HG03139 (cell line): ENCODE measurements around the gene L3MBTL3.
"Not testable (repeated sequence)": the region's sequence is repeated elsewhere in the genome, so short reads cannot be mapped to it uniquely, and the experiment has no call there.

Experiments used
- ATAC-seq: cut with Tn5 transposase; IDR thresholded peaks from one replicate; pipeline ENCODE4 v1.9.1; 2021; ENCODE audit not compliant: unreplicated experiment

L3MBTL3 gene

DNA sequence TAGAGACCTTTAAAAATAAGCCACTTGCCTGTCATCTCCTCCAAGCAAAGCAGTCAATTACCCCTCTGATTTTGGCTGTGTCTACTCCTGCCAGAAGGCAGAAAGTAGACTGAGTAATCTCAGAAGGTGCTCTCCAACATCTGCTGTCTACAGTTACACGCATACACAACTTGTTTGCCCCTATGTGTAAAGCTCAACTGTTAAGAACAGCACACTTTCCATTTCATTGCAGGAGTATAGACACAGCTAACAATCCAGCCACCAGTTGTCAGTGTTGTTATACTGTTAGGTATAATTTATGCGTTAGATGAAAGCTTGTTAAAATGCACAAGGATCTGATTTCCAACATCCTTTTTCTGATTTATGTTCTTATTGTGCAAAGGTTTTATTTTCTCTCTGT lies 116.2 kb downstream of the L3MBTL3 start:
- ATAC-seq, result no peak

DNA sequence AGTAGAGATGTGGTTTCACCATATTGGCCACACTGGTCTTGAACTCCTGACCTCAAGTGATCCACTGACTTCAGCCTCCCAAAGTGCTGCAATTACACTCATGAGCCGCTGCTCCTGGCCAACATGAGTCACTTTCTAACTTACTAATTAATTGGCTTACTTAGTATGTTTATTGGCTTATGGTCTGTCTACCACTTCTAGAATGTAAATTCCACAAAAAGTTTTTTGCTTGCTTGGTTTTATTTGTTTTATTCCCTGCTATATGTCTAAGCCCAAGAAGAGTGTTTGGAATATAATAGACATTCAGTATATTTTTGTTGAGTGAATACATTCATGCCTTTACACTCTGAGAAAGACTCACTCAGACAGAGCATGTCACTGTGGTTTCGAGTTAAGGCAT lies 118.4 kb downstream of the L3MBTL3 start:
- ATAC-seq, result no peak

DNA sequence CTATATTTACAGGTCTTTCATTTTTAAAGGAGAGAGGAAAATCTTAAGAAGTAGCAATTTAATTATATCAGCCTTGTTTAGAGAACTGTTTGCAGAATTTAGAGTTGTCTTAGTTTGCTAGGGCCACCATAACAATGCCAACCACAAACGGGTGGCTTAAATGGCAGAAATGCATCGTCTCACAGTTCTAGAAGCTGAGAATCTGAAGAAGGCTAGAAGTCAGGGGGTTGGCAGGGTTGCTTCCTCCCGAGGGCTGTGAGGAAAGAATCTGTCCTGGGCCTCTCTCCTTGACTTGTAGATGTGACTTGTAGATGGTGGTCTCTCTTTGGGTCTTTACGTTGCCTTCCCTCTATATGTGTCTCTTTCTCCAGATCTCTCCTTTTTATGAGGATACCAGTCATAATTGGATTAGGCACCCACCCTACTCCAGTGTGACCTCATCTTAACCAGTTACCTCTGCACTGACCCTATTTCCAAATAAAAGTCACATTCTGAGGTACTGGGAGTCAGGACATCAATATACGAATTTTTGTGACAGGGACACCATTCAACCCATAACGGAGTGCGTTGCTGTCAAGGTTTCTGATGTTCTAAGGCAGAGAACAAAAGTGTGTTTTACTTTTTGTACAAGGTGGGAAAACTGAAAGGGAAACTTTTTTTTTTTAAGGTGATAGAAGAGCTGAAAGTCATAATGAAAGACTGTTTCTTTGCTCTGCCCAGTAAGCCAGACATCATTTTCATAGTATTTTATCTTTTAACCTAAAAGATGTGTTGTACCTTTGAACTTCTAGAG lies 119.9 kb downstream of the L3MBTL3 start:
- ATAC-seq, result no peak

DNA sequence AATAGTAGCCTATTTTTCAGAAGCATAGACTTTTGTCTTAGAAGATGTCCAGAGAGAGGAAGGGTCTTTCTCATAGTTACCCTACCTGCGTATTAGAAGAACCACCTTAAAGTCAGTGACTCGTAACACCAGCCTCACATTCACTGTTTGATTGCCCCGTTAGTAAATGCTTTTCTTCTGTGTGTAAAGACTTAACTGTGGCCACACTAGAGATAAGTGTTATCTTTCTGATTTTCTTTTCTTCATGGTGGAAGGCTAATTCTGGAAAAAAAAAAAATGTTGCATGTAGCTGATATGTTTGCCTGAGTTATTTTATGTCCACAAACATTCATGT lies 120.5 kb downstream of the L3MBTL3 start:
- no peak for ATAC-seq

DNA sequence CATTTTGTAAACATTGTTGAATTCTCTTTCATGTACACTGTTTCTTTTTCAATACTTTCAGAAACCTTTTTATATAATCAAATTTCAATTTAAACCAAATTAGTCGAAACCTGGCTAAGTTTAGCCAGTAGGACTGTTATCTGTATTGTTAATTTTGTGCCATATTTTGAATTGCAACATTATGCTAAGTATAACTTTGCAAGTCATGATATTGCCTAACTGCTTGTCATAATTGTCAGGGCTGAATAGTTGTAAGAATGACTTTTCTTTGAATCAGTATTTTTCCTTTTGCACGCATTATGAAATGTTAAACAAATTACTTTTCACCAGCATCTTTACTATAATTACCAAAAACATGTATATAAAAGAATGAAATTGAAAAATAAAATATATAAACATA lies 121.7 kb downstream of the L3MBTL3 start:
- ATAC-seq, result no peak

DNA sequence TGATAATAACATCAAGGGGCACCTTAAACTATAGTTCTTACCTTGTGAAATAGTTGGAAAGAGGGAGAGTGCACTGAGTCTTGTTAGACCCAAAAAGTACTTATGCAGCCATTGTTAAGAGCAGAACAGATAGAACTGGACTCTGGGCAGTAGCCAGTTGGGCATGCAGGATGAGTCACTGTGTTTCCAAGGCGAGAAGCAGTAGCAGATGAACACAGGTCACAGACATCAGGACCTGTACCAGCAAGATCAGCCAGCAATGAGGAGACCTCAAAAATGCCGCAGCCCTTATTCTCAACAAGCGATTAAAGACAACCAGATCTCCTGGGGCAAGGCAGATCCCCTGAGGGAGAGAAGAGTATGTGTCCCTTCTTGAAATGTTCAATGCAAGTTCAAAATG lies 125.3 kb downstream of the L3MBTL3 start:
- no peak for ATAC-seq

DNA sequence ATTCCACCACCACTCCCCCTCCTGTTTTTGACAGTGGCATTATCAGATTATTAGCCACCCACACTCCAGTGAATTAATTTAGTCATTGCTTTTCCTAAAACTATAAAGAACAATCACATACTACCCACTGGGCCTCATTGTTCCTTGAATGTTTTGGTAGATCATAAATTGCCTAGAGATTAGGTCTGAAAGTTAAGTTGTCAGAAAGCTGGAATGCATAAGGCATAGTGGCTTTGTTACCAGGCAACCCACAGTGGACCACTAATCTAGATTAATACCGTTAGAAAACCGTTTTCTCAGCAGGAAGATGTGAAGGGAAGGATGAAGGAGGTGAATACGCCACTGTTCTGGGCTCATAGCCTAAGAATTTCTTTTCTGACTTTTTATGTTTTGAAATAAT lies 128.7 kb downstream of the L3MBTL3 start:
- ATAC-seq, result no peak

DNA sequence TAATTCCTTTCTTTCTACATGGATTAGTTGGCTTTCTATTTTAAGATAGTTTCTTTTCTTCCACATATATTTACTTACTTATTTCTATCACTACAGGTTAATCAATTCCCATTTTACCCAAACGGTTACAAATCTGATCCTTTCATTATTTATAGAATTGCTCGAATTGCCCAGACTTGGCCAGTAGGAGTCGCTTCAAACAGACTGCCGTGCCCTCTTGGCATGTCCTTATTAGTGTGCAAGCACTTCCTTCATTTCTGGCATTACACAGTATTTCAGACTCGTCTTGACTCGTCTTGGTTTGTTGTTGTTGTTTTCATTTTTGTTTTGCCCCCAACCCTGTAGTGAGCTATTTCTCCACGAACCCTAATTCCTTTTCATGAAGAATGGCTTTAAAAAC lies 129.8 kb downstream of the L3MBTL3 start:
- no peak for ATAC-seq

DNA sequence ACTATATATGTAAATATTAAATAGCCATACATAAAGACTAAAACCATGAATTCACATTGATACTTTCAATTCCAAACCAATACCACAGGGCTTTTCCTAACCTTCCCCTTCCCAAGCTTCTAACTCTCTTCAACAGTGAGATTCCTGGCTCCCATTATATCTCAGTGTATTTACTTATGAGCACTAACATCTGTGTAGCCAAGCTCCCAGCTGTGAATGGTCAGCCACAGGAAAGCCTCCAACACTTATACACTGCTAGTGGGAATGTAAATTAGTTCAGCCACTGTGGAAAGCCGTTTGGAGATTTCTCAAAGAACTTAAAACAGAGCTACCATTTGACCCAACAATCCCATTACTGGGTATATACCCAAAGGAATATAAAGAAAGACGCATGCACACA lies 130.6 kb downstream of the L3MBTL3 start:
- not testable (repeated sequence) for ATAC-seq

DNA sequence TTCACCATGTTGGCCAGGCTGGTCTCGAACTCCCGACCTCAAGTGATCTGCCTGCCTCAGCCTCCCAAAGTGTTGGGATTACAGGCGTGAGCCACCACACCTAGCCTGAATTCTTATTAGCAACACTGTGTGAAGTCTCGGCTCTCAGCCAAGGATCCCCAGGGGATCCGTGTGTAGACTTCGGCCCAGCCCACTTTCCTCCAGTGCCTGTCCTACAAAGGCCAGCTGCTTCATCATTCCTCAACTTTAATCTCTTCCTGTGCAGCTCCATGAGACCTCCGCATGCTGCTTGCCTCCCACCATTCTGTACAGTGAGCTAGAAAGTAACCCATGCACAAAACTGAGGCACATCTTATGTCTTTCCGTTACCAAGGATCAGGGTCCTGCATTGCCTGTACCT lies 132.5 kb downstream of the L3MBTL3 start:
- no peak for ATAC-seq

DNA sequence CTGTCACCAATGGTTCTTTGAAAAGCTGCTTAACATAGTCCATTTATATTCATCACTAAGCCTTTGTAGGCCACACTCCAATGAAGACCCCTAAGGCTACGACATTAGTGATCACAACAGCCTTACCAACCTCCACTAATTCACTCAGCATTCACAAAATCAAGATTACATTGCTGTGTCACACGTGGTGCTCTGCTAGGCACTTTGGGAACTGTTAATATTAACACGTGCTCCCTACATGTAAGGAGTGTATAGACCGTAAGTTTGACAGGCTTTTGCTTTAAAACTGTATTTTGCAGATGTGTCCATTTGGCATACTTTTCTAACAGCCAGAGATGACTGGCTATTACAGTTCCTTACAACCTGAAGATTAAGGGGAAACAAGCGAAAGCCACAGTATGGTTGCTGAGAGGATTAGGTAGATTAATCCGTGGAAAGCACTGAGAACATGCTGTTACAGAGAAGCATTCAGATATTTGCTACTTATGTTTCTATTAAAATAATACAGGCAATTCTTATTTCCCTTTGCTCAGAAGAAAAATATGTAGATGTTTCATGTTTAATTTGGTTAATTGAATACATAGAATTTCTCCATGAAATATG lies 134.6 kb downstream of the L3MBTL3 start:
- no peak for ATAC-seq

DNA sequence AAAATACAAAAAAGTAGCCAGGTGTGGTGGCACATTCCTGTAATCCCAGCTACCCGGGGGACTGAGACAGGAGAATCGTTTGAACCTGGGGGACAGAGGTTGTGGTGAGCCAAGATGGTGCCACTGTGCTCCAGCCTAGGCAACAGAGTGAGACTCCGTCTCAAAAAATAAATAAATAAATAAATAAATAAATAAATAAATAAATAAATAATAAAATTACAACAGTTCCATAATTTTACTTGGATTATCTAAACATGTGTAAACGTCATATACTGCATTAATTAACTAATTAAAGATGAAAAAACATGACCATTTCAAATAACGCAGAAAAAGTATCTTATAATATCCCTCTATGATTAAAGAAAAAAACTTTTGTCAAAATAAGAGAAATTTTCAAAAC lies 138.5 kb downstream of the L3MBTL3 start:
- ATAC-seq, result no peak

DNA sequence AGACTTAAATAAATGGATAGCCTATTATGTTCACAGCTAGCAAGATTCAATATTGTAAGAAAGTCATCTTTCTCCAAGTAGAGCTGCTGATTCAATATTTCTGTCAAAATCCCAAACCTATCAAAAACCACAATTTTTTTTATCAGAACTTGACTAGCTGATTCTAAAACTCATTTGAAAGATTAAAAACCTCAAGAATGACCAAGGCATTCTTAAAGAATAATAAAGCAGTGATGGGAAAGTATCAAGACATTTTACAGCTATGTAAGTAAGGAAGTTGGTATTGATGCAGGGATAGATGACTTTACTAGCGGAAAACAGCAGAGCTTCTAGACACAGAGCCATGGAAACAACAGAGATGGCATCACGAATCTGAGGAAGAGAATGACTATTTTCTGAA lies 139.7 kb downstream of the L3MBTL3 start:
- no peak for ATAC-seq

DNA sequence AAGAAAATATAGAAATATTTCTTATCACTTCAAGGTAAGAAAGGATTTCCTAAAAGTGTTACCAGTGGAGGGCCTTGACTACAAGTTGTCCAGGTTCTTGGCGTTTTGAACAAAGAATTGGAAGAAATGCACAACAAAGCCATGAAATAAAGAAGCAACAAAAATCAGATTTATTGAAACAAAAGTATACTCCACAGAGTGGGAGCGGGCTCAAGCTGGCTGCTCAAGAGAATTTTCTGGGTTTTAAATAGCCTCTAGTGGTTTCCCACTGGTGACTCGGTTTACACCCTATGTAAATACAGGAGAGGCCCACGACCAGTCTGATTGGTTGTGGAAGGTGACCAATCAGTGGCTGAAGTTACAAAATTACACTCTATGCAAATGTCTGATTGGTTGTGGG lies 140.2 kb downstream of the L3MBTL3 start:
- no peak for ATAC-seq

DNA sequence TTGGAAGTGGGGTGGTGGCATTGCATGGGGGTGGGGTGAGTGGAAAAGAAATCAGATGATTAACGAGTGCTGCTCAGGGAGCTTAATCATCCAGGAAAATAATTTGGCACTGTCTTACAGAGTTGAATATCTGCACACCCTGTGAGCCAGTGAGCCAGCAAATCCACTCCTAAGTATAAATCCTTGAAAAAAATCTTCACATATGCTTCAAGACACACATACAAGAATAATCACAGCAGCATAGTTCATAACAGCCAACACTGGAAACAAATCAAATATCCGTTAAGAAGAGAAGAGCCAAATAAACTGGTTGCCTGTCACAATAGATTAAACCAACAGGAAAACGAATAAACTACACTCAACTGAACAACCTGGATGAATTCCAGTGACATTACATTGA lies 141.6 kb downstream of the L3MBTL3 start:
- ATAC-seq, result no peak

DNA sequence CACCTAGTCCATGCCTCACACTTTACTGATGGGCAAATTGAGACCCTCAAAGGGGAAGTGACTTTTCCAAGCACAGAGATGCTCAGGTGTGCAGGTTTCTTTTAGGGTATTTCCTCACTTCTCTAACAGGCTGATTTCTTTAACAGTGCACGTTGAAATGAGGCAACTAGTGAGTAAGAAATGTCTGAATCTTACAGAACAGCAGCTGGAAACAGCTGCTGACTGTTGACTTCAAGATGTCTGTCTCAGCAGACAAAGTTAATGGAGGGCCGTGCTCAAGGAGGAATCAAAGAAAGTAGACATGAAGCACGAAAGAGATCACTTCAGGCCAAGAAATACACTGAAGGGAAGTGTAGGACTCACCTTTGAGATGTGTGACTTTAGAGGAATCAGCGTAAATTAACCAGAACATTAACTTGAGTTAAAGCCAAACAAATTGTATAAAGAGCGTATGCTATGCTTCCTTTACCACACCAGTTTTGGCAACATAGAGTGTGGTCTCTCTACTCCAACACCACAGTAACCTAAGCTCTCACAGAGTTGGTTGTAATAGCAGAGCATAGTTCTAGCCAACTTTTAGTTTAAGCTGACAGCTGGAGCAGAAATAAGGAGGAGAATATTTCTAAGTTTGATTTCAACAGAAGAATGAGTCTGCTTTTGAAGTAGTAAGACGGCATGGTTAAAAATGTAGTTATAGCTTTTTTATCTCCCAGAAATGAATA lies 143.5 kb downstream of the L3MBTL3 start:
- no peak for ATAC-seq

DNA sequence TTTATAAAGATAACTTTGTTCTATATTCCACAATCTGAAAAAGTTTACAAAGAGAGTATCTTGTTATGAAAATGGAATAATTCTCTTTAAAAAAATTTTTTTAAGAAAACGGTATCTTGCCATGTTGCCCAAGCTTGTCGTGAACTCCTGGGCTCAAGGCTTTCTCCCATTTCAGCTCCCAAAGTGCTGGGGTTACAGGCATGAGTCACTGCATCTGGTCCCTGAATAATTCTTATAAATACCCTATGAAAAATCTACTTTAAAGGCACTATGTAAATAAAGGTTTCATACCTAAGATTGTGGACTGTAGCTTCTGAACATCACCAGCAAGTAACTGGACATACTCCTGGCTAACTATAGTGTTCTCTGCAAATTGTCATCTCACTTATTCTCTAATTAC lies 144.0 kb downstream of the L3MBTL3 start:
- ATAC-seq, result no peak

DNA sequence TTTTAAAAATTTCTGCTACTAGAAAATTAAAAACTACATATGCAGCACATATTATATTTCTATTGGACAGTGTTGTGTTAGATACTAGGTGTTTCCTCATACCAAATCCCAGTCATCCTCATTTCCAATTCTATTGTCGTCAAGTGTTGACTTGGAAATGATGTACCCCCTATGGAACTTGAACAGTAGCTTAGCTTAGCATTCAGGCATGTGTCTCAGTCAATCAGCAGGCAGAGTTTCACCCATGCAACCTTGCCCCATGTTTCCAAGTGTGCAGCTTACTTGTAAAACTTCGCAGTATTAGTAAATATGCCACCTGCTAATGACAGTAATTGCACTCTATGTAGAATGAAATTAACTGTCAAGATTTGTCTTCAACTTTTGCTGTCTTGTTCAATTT lies 144.9 kb downstream of the L3MBTL3 start:
- ATAC-seq, result no peak

DNA sequence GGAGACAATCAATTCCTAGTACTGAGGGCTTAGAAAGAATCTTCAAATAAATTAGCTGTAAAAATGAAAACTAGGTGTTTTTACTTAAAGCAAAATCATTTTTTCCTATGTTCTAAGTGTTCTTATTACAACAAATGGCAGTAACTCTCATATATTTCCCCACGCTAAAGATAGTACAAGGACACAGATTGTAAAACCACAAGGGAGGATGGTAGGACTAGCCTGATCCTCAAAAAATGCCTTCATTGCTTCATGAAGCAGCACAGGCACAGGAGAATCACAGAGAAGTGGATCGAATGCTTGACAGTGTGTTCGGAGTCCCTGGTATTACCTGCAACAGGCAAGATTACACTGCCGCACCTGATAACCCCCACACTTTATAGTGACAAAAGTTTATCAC lies 145.9 kb downstream of the L3MBTL3 start:
- no peak for ATAC-seq

DNA sequence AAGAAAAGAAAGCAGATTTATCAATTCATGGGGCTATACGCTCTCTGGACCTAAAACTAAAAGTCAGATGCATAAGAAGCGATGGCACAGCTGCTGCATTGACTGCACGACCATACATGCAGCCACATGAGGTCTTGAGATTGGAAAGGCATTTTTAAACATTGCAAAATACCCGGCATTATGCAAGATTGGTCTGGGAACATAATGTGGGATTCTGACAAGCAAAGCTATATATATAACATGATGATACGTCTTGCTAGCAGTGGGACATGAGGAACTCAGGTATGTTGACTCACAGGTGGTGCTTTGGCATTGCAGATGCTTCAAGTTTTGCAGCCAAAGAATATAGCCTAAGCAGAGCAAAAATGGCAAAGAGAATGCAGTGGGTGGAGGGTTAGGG lies 149.3 kb downstream of the L3MBTL3 start:
- ATAC-seq, result no peak

DNA sequence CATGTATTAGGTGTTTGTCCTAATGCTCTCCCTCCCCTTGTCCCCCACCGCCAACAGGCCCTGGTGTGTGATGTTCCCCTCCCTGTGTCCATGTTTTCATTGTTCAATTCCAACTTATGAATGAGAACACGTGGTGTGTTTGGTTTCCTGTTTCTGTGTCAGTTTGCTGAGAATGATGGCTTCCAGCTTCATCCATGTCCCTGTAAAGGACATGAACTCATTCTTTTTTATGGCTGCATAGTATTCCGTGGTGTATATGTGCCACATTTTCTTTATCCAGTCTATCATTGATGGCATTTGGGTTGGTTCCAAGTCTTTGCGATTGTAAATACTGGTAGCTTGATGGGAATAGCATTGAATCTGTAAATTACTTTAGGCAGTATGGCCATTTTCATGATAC lies 151.8 kb downstream of the L3MBTL3 start:
- ATAC-seq, result not testable (repeated sequence)

DNA sequence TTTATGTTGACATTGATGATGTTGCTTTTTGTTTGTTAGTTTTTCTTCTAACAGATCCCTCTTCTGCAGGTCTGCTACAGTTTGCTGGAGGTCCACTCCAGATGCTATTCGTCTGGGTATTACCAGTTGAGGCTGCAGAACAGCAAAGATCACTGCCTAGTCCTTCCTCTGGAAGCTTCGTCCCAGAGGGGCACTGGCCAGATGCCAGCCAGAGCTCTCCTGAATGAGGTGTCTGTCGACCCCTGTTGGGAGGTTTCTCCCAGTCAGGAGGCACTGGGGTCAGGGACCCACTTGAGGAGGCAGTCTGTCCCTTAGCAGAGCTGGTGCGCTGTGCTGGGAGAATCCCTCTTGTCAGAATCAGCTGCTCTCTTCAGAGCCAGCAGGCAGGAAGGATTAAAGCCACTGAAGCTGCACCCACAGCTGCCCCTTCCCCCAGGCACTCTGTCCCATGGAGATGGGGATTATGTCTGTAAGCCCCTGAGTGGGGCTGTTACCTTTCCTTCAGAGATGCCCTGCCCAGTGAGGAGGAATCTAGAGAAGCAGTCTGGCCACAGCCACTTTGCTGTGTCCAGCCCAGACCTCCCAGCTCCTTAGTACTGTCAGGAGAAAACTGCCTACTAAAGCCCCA lies 155.1 kb downstream of the L3MBTL3 start:
- not testable (repeated sequence) for ATAC-seq
